ENCODE measurements around the gene ALLC. TPM values are rescaled to one million over a fixed set of nuclear protein-coding genes. Genes with fewer than 3 reads are reported as not detected.

ALLC gene
- total and polyA plus RNA-seq, 2 donors (not counting 1 experiment from before 2014, with no cell fraction given), result not detected

DNA sequence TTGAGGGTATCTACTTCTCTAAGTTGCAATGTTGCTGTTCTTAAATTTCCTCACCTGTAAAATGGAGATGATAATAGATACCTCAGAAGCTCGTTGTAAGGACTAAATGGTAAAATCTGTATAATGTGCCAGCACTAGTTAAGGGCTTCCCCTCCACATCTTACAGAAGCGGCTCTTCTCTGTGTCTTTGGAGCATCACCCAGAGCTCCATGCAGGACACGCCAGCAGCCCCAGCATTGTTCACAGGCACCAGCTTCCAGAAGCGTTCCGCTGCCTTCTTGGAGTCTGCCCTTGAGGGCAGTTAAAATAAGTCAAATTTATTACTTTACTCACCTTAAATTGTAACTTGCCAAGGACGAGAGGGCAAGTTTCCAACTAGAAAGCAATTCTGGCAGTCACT lies 51.2 kb downstream of the ALLC start:
- Histone ChIP-seq H2AFZ (ENCODE audit: insufficient read depth, low read depth, low read length, poor library complexity, severe bottlenecking) (no peak overlapping the region), H3K36me3 (replicated peaks in 1 of 2; ENCODE audit: control extremely low read depth in 1 of 2, control insufficient read depth in 1 of 2, extremely low read depth in 1 of 2, insufficient read depth in 2 of 2, low read length in 1 of 2) (no peaks in the 10 kb centered on the region), H3K79me2 (ENCODE audit: control insufficient read depth, insufficient read depth, low read length) (no peaks in the 10 kb centered on the region), H3K27ac (ENCODE audit: low read length in 2 of 2) (no peak overlapping the region), H3K4me2 (replicated peaks; ENCODE audit: low read depth, low read length, poor library complexity, severe bottlenecking) (no peak overlapping the region), H4K20me1 (ENCODE audit: control insufficient read depth, insufficient read depth, low read length, poor library complexity, severe bottlenecking) (no peaks in the 10 kb centered on the region), H3K9me3 (ENCODE audit: control extremely low read depth in 1 of 3, control insufficient read depth in 2 of 3, insufficient read depth in 1 of 3, low read length in 2 of 3) (peaks cover 0 to 3% (median 0%) of the 10 kb centered on the region in 3 donors), H3K4me3 (ENCODE audit: control extremely low read depth in 1 of 5, extremely low read depth in 1 of 5, insufficient read depth in 1 of 5, low read depth in 2 of 5, low read length in 4 of 5) (no peak overlapping the region), H3K27me3 (replicated peaks in 1 of 4; ENCODE audit: control extremely low read depth in 1 of 4, control insufficient read depth in 3 of 4, insufficient read depth in 4 of 4, low read length in 3 of 4) (no peaks in the 10 kb centered on the region), H3K9ac (ENCODE audit: low read length) (no peak overlapping the region), H3K4me1 (ENCODE audit: control insufficient read depth in 2 of 2, insufficient read depth in 2 of 2, low read length in 2 of 2) (no peaks in the 10 kb centered on the region)
- Mint-ChIP-seq H3K9me3 (ENCODE audit: insufficient read depth) (peaks cover 2% of the 10 kb centered on the region), H3K4me1 (no peaks in the 10 kb centered on the region), H3K27me3 (peaks cover 9% of the 10 kb centered on the region), H3K4me3 (no peak overlapping the region), H3K27ac (no peak overlapping the region)
- intact Hi-C loops (cut with micrococcal nuclease), result no loop called here
- DNase-seq (no peak), ATAC-seq (ENCODE audit: low read depth) (no peak)
- WGBS (ENCODE audit: insufficient coverage), result 89% methylated on average over 3 of the region's 6 CpGs
- CTCF ChIA-PET, result no interaction called here
- TF ChIP-seq CTCF (IDR thresholded peaks at IDR 0.05) (no peak), EZH2 (IDR thresholded peaks at IDR 0.05; ENCODE audit: borderline replicate concordance, insufficient read depth, low read depth, low read length, poor library complexity, severe bottlenecking) (no peak)
- POLR2A ChIA-PET, result no interaction called here

GRCh38 chr2:3712424-3712823 lies 54.4 kb downstream of the ALLC start:
- H2AFZ ChIP-seq (ENCODE audit: insufficient read depth, low read depth, low read length, poor library complexity, severe bottlenecking), result no peak overlapping the region
- H3K27ac Mint-ChIP-seq, result no peak overlapping the region
- WGBS (ENCODE audit: insufficient coverage), result 90% methylated on average over 3 of the region's 3 CpGs
- H3K4me1 Mint-ChIP-seq, result no peaks in the 10 kb centered on the region
- intact Hi-C loops (cut with micrococcal nuclease), result no loop called here
- H4K20me1 ChIP-seq (ENCODE audit: control insufficient read depth, insufficient read depth, low read length, poor library complexity, severe bottlenecking), result no peaks in the 10 kb centered on the region
- no peak overlapping the region for H3K4me3 ChIP-seq (ENCODE audit: control extremely low read depth in 1 of 5, extremely low read depth in 1 of 5, insufficient read depth in 1 of 5, low read depth in 2 of 5, low read length in 4 of 5)
- no peaks in the 10 kb centered on the region for H3K79me2 ChIP-seq (ENCODE audit: control insufficient read depth, insufficient read depth, low read length)
- no peak overlapping the region for H3K4me2 ChIP-seq (replicated peaks; ENCODE audit: low read depth, low read length, poor library complexity, severe bottlenecking)
- no peak for DNase-seq
- H3K4me1 ChIP-seq (ENCODE audit: control insufficient read depth in 2 of 2, insufficient read depth in 2 of 2, low read length in 2 of 2), result no peaks in the 10 kb centered on the region
- no peaks in the 10 kb centered on the region for H3K27me3 Mint-ChIP-seq
- H3K9ac ChIP-seq (ENCODE audit: low read length), result no peak overlapping the region
- ChIA-PET CTCF (no interaction called here), POLR2A (no interaction called here)
- no peak for TF ChIP-seq CTCF (IDR thresholded peaks at IDR 0.05)
- no peak for TF ChIP-seq EZH2 (IDR thresholded peaks at IDR 0.05; ENCODE audit: borderline replicate concordance, insufficient read depth, low read depth, low read length, poor library complexity, severe bottlenecking)
- H3K4me3 Mint-ChIP-seq, result no peak overlapping the region
- ATAC-seq (ENCODE audit: low read depth), result no peak
- peaks cover 0 to 3% (median 0%) of the 10 kb centered on the region in 3 donors for H3K9me3 ChIP-seq (ENCODE audit: control extremely low read depth in 1 of 3, control insufficient read depth in 2 of 3, insufficient read depth in 1 of 3, low read length in 2 of 3)
- no peak overlapping the region for H3K27ac ChIP-seq (ENCODE audit: low read length in 2 of 2)
- peaks cover 2% of the 10 kb centered on the region for H3K9me3 Mint-ChIP-seq (ENCODE audit: insufficient read depth)
- no peaks in the 10 kb centered on the region for H3K27me3 ChIP-seq (replicated peaks in 1 of 4; ENCODE audit: control extremely low read depth in 1 of 4, control insufficient read depth in 3 of 4, insufficient read depth in 4 of 4, low read length in 3 of 4)
- no peaks in the 10 kb centered on the region for H3K36me3 ChIP-seq (replicated peaks in 1 of 2; ENCODE audit: control extremely low read depth in 1 of 2, control insufficient read depth in 1 of 2, extremely low read depth in 1 of 2, insufficient read depth in 2 of 2, low read length in 1 of 2)
